HG03066 (cell line): ENCODE measurements around the gene AP2A2.

ENCODE experiments used
- ATAC-seq: cut with Tn5 transposase; IDR thresholded peaks from one replicate; pipeline ENCODE4 v1.9.1; 2021; ENCODE audit warnings: low read depth; ENCODE audit not compliant: unreplicated experiment

AP2A2 gene

DNA sequence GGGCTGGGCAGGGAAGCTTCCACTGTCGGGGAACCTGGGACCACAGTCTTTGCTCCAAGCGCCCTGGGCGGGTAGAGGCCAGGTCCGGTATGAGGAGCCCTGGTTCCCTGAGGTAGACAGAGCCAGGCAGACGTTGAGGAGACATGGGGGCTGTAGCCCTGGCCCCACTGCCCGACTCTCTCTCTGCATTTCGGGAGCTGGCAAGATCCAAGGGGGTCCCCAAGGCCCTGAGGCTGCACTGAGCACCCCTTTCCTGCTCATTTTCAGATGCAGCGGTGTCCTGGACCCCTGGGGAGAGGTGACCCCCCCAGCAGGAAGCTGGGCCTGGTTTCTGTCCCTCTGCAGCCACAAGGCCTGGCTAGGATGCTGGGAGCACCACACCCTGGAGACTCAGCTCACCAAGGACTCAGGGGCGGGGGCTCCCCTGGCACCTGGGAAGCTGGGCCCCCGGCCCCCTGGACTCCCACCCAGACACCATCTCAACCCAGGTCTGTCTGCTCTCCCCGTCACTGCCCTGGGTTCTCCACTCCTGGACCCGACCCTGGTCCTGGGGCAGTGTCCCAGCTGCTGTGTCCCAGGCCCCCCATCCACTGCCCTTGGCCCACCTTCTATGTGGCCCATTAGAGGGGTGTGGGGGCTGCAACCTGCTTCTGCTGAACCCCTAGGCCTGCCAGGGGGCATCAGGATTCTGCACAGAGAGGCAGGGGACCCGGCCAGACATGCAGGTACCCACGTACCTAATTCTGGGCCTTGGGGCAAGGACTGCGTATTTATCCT, 125.9 kb downstream of the AP2A2 start:
- ATAC-seq = no peak

DNA sequence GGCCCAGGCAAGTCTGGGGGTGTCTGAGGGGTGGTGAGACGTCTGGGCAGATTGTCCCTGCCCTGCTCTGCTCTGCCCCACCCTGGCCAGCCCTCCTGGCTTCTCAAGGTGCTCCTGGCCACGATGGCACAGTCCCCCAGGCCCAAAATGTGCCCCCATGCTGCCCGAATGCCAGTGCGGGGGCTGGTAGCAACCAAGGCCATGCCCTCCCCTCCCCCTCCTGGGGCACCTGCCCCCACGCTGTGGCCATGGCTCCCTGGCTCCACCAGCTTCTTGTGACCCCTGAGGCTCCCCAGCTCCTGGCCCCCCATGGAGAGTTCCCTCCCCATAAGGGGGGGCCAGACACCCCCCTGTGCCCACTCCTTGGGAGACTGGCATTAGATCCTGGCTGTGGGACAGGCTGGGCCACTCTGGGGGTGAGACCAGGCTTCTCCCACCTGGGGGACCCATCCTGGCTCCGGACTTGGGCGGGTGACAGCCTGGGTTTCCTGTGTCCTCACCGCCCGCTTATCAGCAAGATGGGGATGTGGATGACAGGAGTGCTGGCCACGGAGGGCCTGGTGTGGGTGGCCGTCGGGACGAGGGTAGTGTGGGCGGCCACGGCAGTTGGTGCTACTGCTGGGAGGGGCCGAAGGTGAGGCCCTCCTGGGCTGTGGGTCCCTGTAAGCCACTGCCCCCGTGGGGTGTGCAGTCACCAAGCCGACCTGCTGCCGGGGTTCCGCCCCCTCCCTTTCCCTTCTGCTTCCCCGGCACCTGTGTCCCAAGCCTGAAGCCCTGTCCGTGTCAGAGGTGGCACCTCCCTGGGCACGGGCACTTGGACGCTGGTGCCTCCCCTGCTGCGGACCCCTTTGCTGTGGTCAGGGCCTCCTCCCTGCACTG, 126.7 kb downstream of the AP2A2 start:
- ATAC-seq = no peak

DNA sequence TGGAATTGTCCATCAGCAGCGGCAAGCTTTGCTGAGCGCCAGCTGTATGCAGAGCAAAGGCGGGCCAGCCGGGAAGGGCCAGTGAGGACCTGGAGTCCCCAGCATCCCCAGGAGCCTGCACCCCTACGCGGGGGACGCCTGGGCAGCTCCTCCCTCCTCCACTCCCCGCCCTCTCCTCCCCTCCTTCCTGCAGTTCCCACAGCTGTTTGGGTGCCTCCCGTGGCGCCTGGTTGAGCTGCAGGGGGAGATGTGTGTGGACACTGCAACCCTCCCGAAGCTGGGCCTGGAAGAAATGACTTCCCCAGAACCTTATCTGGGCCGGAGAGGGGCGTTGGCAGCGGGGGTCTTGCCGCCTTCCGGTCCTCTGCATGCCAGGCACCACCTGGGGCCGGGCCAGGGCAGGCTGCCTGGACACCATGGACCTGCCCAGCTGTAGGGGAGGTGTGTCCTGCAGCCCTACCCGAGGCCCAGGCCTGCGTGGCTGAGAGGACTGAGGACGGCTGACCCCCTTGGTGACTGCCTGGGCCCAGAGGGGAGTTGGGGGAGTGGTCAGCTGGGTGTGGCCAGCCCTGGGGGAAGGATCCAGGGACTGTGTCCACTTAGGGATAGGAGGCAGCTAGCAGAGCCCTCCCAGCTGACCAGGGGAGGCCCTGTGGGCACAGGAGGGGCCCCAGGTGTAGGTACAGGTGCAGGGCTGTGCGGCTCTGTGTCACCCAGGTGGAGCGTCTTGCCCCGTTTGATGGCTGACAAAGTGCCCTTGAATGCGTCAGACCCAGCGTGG, 127.6 kb downstream of the AP2A2 start:
- ATAC-seq = no peak

DNA sequence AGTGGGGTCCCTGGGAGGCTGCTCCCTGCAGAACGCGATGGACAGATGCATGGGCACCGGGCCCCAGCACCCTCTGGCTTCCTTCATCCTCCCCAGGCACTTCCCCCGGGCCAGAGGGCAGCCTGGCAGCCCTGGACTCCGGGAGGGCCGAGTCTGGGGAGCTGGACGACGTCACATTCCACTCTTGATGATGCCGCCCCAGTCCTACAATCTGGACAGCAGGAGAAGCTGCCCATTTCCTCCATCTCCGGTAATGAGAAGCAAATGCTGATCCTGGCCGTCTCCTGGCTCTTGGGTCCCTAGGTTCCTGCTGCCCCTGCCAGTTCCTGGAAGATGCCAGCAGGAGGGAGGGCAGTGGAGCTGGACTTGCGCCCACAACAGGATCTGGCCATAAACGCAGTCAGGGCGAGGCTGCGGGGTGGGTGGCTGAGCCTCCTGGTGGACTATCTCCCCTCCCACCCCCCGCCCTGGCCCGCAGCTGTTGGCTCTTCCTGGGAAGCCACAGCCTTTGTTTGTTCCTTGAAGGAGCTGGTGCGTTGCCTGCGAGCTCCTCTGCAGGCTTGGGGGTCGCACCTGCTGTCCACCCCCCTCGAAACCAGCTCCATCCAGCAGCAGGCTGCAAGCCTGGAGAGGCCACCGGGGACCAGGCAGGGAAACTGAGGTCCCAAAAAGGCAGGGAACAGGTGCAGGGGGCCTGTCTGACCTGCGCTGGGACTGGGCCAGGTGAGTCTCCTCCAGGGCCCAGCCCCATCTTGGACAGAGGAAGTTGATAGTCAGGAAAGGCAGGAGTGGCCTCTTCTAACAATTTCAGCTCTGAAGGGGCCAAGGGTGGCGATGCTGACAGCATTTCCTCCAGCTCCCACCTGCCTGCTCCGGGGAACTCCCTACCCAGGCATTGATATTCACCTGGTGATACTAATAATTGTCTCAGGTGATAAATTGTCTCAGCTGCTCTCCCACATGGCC, 128.8 kb downstream of the AP2A2 start:
- no peak for ATAC-seq

DNA sequence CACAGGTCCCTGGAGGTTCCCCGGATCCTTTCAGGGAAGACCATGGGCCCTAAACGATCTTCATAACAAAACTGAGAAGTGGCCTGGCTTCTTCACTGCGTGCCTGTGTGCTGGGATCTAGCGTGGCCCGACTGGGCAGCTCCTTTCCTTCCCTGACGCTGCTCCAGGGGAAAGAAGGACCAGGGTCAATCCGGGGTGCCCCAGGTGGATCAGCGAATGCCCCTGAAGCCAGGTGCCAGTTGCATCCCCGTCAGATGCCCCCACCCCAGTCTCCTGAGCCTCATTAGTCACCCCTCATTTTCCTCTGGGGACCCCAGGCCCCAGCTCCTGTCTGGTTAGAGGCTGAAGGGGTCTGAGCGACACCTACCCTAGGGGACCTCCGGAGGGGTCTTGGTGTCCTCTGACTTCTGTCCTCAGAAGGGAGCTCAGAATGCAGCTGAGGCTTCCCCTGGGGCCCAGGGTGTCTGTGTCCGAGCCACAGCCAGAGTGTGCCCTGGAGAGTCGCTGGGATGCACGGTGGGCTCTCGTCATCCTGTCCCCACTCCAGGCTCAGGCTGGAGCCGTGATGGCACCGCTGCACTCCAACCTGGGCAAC, 129.5 kb downstream of the AP2A2 start:
- ATAC-seq = no peak

DNA sequence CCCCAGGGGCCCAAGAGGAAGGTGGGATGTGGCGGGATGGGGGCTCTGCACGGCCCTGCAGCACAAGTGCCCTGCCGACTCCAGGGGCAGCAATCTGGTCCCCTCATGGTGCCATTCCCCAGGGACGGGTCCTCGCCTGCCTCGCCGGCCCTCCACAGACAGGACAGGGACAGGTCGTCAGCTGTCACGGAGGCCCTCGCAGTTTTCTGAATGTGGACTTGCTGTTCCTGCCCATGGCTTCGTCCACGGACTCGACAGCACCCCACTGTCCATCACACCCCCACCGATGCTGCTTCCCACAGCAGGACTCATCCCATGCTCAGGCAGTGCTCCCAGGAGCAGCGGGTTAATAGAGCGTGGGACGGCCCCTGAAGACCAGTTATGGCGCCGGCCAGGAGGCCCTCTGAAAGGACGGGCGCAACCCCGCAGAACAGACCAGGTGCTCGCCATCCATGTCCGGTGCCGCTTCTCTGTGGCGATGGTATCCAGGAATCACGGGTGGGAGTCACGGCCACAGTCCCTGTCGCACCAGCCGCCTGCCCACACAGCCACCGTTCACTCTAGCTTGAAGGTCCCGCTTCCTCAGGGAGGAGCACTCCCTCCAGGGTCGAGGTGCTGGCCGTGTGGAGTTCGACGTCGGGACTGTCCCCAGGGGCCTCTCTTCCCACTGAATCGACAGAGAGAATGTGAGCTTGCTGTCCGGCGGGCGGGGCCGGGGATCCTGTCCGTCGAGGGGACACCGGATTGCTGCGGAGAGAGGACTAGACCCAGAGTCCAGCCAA, 130.5 kb downstream of the AP2A2 start:
- no peak for ATAC-seq

DNA sequence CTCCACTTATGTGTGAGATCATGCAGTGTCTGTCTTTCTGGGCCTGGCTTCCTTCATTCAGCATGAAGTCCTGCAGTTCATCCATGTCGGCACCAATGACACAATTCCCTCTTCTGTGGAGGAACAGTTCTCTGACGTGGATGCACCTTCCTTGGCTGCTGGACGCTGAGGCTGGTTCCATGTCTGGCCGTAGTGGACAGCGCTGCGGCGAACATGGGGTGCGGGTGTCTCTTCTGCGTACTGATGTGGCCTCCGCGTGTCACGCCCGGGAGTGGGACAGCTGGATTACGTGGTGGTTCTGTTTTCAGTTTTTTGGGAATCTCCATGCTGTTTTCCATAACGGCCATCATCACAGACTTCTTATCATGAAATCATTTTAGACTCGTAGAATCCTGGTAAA, 132.1 kb downstream of the AP2A2 start:
- no peak for ATAC-seq

DNA sequence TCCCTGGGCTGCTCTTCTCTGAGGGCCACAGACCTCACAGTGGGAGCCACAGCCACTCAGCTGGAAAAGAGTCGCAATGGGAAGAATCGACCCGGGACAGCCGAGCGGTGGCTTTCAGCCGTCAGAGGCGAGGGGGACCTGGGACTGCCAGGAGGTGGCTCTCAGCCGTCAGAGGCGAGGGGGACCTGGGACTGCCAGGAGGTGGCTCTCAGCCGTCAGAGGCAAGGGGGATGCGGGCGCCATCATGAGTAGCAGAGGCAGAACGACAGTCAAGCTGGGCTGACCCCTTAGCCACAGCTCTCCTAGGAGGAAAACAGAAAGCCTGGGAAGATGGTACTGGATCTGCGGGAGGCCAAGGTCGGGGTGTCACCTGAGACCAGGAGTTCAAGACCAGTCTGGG, 134.1 kb downstream of the AP2A2 start:
- ATAC-seq = no peak

DNA sequence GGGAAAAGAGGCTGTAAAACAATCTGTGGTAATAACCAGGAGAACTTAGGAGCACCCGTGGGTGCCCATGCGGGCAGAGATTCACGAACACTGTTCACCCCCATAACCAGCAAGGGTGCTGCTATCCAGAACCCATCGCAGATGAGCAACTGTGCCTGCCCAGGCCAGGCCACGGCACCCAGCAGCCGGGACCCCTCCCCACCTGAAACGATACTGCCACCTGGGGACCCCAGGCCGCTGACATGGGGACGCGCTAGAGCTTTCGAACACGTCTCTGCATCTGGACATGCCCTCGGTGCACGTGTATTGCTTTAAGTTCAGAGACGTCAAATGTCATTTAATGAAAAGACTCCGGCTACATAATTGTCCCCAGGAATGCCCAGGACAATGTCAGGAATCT, 134.7 kb downstream of the AP2A2 start:
- no peak for ATAC-seq

DNA sequence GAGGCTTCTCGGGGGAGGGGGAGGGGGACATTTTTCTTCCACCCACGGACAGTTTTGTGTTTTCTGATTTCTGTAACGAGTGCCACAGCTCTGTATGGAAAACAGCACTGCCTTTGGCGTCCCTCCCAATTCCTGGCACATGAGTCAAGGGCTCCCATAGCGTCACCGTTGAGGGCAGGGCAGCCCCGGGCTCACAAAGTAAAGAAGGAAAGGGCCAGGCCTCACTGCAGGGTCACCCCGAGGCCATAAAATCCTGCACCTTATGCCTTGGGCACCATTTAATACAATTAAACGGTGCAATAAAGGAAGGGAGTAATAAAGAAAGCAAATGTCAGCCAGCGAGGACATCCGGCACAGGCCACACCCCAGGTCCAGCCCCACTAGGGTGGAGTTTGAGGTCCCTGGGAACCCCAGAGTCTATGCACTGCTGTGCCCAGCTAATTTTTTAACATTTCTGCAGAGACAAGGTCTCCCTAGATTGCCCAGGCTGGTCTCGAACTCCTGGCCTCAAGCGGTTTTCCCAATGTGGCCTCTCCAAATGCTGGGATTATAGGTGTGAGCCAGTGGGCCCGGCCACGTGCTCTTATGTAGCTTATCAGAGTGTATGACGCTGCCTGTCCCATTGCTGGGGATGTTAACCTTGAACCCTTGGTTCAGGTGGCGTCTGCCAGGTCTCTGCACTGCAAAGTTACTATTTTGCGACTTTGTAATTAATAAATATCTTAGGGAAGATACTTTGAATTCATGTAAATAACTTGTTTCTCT, 135.4 kb downstream of the AP2A2 start:
- ATAC-seq = no peak
